Spleen (tissue), 11 donors: ENCODE measurements around the gene CIB4. TPM values are rescaled to one million over a fixed set of nuclear protein-coding genes. Genes with fewer than 3 reads are reported as not detected.

Experiments used
- DNase-seq: peaks from one replicate; pipeline ENCODE4 v3.0.0-alpha.2; 2020
- H3K27ac ChIP-seq, 8 donors: fragments of 200-600 bp; sonication (generic) in 7 of 8; 1 replicate in 4 of 8; 2 replicates in 4 of 8; pipeline versions ENCODE4 v1.5.0 to v1.8.0; 2016 to 2021; ENCODE audit warnings: inconsistent platforms in 4 of 8, mild to moderate bottlenecking in 4 of 8, moderate library complexity in 1 of 8
- H3K27me3 ChIP-seq, 7 donors: fragments of 200-600 bp; sonication (generic) in 6 of 7; replicated peaks in 1 of 7; 1 replicate in 4 of 7; 2 replicates in 3 of 7; pipeline versions ENCODE4 v1.5.0 to v1.8.0; 2016 to 2021; ENCODE audit warnings: inconsistent platforms in 3 of 7, mild to moderate bottlenecking in 1 of 7
- H3K36me3 ChIP-seq, 6 donors: fragments of 200-600 bp; sonication (generic) in 5 of 6; 1 replicate in 4 of 6; 2 replicates in 2 of 6; pipeline versions ENCODE4 v1.5.0 to v1.8.0; 2016 to 2021; ENCODE audit warnings: inconsistent platforms in 2 of 6
- H3K4me1 ChIP-seq, 6 donors: fragments of 200-600 bp; sonication (generic) in 5 of 6; 1 replicate in 3 of 6; 2 replicates in 3 of 6; pipeline versions ENCODE4 v1.5.0 to v1.8.0; 2016 to 2021; ENCODE audit warnings: inconsistent platforms in 3 of 6
- H3K4me3 ChIP-seq, 8 donors: fragments of 200-600 bp; sonication (generic) in 7 of 8; 1 replicate in 4 of 8; 2 replicates in 4 of 8; pipeline versions ENCODE4 v1.5.0 to v1.8.0; 2016 to 2021; ENCODE audit warnings: inconsistent platforms in 4 of 8, mild to moderate bottlenecking in 4 of 8, moderate library complexity in 2 of 8
- H3K9me3 ChIP-seq, 8 donors: fragments of 200-600 bp; sonication (generic) in 7 of 8; 1 replicate in 4 of 8; 2 replicates in 4 of 8; pipeline versions ENCODE4 v1.5.0 to v1.8.0; 2016 to 2021; ENCODE audit warnings: inconsistent platforms in 4 of 8
- CTCF ChIP-seq, 11 experiments: fragments of 200-600 bp in 7 of 11; fragments of 450-650 bp in 4 of 11; sonication (generic) in 4 of 11; IDR thresholded peaks in 8 of 11; conservative IDR thresholded peaks in 3 of 11; 1 replicate in 7 of 11; 2 replicates in 4 of 11; pipeline versions ENCODE4 v1.4.0 to v1.8.0; 2016 to 2021; ENCODE audit warnings: antibody characterized with exemption in 11 of 11, inconsistent platforms in 4 of 11, mild to moderate bottlenecking in 1 of 11
- POLR2A ChIP-seq, 3 donors: fragments of 450-650 bp; IDR thresholded peaks; one replicate each; pipeline ENCODE4 v1.5.1; 2017; ENCODE audit warnings: antibody characterized with exemption in 3 of 3, mild to moderate bottlenecking in 1 of 3
- POLR2AphosphoS5 ChIP-seq, 3 donors: sonication (generic); formaldehyde crosslinking; IDR thresholded peaks; one replicate each; pipeline ENCODE4 v1.5.1; 2017; ENCODE audit warnings: antibody characterized with exemption in 3 of 3
- WGBS, 5 donors: extraction: QIAGEN DNeasy Blood & Tissue Kit in 3 of 5; methylation state at CpG; one replicate each; pipeline versions ENCODE4 v1.1.5 to v1.1.7; 2013 to 2018; 5-methylcytosine and 5-hydroxymethylcytosine counted together
- intact Hi-C: fragments of 100-400 bp; cut with DNase I; formaldehyde crosslinking; loops from one replicate; pipeline ENCODE4 v1.15.0; 2023; ENCODE audit warnings: low total_unique reads
- polyA plus RNA-seq, 3 donors: library from polyadenylated mRNA; stranded (reverse); fragments of 200-250 nt; gene quantifications; one replicate each; pipeline ENCODE4 v1.2.1, GENCODE V29; 2013
- total RNA-seq, 7 donors: library from RNA; depleted of rRNA in 3 of 7; stranded (reverse); fragments of >200 nt in 3 of 7; fragmentation: NEBNext Ultra II Directional in 4 of 7; extraction: Animal tissue kit (Norgen Biotek cat#: 25700) in 4 of 7; gene quantifications; one replicate each; pipeline versions ENCODE4 v1.1.0 to v1.2.1, GENCODE V29; 2016 to 2021
- donor health status: healthy with polysubstance abuse.
- donor health status: DM: no; HTN: no; CAD: no; lungs with moderate emphysema.
- donor health status: DM: no; HTN: no; CAD: no.
- donor health status: Bipolar disorder and iron deficiency.
- donor health status: healthy.
- donor health status: DM: no; HTN: no; CAD: no.
- donor health status: DM: yes; HTN: yes; CAD: no.

Gene CIB4
- total and polyA plus RNA-seq, 10 donors = not detected

GRCh38 chr2:26541401-26542193 lies 99.6 kb downstream of the CIB4 start:
- Histone ChIP-seq H3K27ac (no peak overlapping the region), H3K36me3 (no peaks in the 10 kb centered on the region), H3K9me3 (no peaks in the 10 kb centered on the region), H3K27me3 (peaks cover 0 to 7% (median 0%) of the 10 kb centered on the region in 7 donors), H3K4me1 (no peaks in the 10 kb centered on the region), H3K4me3 (no peak overlapping the region)
- intact Hi-C loops = no loop called here
- peak; percentile 4 for DNase-seq
- TF ChIP-seq POLR2A (IDR thresholded peaks at IDR 0.05) (no peak), CTCF (IDR thresholded peaks at IDR 0.05 in 8 of 11, conservative IDR thresholded peaks at IDR 0.05 in 3 of 11) (no peak), POLR2AphosphoS5 (IDR thresholded peaks at IDR 0.05) (no peak)
- 79 to 87% (median 81%) methylated on average over 6 of the region's 6 CpGs for WGBS, 5 donors

GRCh38 chr2:26540961-26541360 lies 100.2 kb downstream of the CIB4 start:
- no peak overlapping the region for H3K27ac ChIP-seq
- H3K9me3 ChIP-seq = no peaks in the 10 kb centered on the region
- no peak overlapping the region for H3K4me3 ChIP-seq
- 31 to 70% (median 44%) methylated on average over 6 of the region's 6 CpGs for WGBS, 5 donors
- peaks cover 0 to 11% (median 0%) of the 10 kb centered on the region in 7 donors for H3K27me3 ChIP-seq
- H3K4me1 ChIP-seq = no peaks in the 10 kb centered on the region
- DNase-seq = no peak
- no peaks in the 10 kb centered on the region for H3K36me3 ChIP-seq
- intact Hi-C loops = no loop called here
- TF ChIP-seq POLR2A (IDR thresholded peaks at IDR 0.05) (no peak), POLR2AphosphoS5 (IDR thresholded peaks at IDR 0.05) (no peak), CTCF (IDR thresholded peaks at IDR 0.05 in 8 of 11, conservative IDR thresholded peaks at IDR 0.05 in 3 of 11) (no peak)

- Histone ChIP-seq H3K27me3 (peaks cover 0 to 16% (median 0%) of the 10 kb centered on the region in 7 donors), H3K4me3 (no peak overlapping the region), H3K9me3 (no peaks in the 10 kb centered on the region), H3K27ac (no peak overlapping the region), H3K36me3 (no peaks in the 10 kb centered on the region), H3K4me1 (no peaks in the 10 kb centered on the region)
- 68 to 81% (median 74%) methylated on average over 10 of the region's 10 CpGs for WGBS, 5 donors
- DNase-seq = peak; percentile 59
- TF ChIP-seq POLR2A (IDR thresholded peaks at IDR 0.05) = no peak
- TF ChIP-seq CTCF (IDR thresholded peaks at IDR 0.05 in 8 of 11, conservative IDR thresholded peaks at IDR 0.05 in 3 of 11) = no peak
- no peak for TF ChIP-seq POLR2AphosphoS5 (IDR thresholded peaks at IDR 0.05)
- intact Hi-C loops = no loop called here
These were observed 100.9 kb downstream of the CIB4 start for GRCh38 chr2:26540306-26540705.

- peaks cover 0 to 19% (median 0%) of the 10 kb centered on the region in 7 donors for H3K27me3 ChIP-seq
- H3K4me3 ChIP-seq = no peak overlapping the region
- DNase-seq = peak; percentile 54
- H3K9me3 ChIP-seq = no peaks in the 10 kb centered on the region
- H3K27ac ChIP-seq = no peak overlapping the region
- WGBS, 5 donors = 78 to 86% (median 84%) methylated on average over 13 to 14 of the region's 14 CpGs
- TF ChIP-seq POLR2A (IDR thresholded peaks at IDR 0.05) (no peak), POLR2AphosphoS5 (IDR thresholded peaks at IDR 0.05) (no peak), CTCF (IDR thresholded peaks at IDR 0.05 in 8 of 11, conservative IDR thresholded peaks at IDR 0.05 in 3 of 11) (no peak)
- H3K36me3 ChIP-seq = no peaks in the 10 kb centered on the region
- intact Hi-C loops = no loop called here
- no peaks in the 10 kb centered on the region for H3K4me1 ChIP-seq
These were observed 103.2 kb downstream of the CIB4 start for GRCh38 chr2:26537826-26538475.
